ENCODE measurements around the gene GPR22.

- TF ChIP-seq POLR2AphosphoS5 (IDR thresholded peaks at IDR 0.05) (no peak), CTCF (IDR thresholded peaks at IDR 0.05) (no peak)
Measured at GRCh38 chr7:107461938-107462533, 7.8 kb upstream of the GPR22 start.

All from transverse colon (tissue), 4 donors.